Measurements from ENCODE around the gene FAM156B.
"Not testable (repeated sequence)": the region's sequence is repeated elsewhere in the genome, so short reads cannot be mapped to it uniquely, and the experiment has no call there.

Gene FAM156B

DNA sequence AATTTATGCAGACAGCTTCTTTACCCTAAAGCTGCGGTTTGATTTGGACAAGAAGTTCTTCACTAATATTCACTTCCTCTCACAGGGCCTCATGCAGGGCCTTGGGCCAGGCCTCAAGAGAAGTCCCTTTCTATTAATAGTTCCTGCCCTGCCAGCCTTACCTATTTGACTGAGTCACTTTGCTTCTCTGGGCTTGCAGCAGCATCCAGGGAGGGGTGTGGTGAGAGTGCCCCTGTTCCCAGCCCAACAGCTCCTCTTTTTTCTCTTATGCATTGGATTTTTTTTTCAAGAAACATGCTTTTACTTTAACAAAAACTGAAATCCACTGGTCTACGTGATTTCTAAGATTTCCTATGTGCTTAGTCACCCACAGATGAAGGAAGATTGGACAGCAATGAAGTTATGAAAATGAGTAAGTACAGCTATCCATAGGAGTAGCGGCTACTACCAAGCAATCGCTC is 26.7 kb downstream of the FAM156B start:
- Histone ChIP-seq H3K79me2 (ENCODE audit: low read length) (no peaks in the 10 kb centered on the region), H3K36me3 (replicated peaks; ENCODE audit: low read depth, low read length) (no peaks in the 10 kb centered on the region), H2AFZ (ENCODE audit: low read depth, low read length) (peak overlapping the region; percentile 15; the same call in 1 of the 2 replicates), H3K27ac (ENCODE audit: low read length) (peak overlapping the region; percentile 65), H4K20me1 (ENCODE audit: insufficient read depth, low read length) (no peaks in the 10 kb centered on the region), H3K9ac (ENCODE audit: low read length) (peak overlapping the region; percentile 36; the same call in 1 of the 2 replicates), H3K4me1 (ENCODE audit: low read length) (peaks cover 30% of the 10 kb centered on the region), H3K4me3 (ENCODE audit: low read length) (peak overlapping the region; percentile 60), H3K9me3 (ENCODE audit: insufficient read depth, low read length) (no peaks in the 10 kb centered on the region), H3K4me2 (ENCODE audit: low read length) (peak overlapping the region; percentile 89), H3K27me3 (ENCODE audit: low read depth, low read length) (no peaks in the 10 kb centered on the region)
- TF ChIP-seq, protein P1, sequence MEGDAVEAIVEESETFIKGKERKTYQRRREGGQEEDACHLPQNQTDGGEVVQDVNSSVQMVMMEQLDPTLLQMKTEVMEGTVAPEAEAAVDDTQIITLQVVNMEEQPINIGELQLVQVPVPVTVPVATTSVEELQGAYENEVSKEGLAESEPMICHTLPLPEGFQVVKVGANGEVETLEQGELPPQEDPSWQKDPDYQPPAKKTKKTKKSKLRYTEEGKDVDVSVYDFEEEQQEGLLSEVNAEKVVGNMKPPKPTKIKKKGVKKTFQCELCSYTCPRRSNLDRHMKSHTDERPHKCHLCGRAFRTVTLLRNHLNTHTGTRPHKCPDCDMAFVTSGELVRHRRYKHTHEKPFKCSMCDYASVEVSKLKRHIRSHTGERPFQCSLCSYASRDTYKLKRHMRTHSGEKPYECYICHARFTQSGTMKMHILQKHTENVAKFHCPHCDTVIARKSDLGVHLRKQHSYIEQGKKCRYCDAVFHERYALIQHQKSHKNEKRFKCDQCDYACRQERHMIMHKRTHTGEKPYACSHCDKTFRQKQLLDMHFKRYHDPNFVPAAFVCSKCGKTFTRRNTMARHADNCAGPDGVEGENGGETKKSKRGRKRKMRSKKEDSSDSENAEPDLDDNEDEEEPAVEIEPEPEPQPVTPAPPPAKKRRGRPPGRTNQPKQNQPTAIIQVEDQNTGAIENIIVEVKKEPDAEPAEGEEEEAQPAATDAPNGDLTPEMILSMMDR (IDR thresholded peaks at IDR 0.05; ENCODE audit: low read depth, low read length) = no peak
- no peak for TF ChIP-seq EZH2phosphoT487 (IDR thresholded peaks at IDR 0.05; ENCODE audit: low read depth)

DNA sequence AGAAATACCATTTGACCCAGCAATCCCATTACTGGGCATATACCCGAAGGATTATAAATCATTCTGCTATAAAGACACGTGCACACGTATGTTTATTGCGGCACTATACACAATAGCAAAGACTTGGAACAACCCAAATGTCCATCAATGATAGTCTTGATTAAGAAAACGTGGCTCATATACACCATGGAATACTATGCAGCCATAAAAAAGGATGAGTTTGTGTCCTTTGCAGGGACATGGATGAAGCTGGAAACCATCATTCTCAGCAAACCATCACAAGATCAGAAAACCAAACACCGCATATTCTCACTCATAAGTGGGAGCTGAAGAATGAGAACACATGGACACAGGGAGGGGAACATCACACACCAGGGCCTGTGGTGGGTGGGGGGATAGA is 33.1 kb downstream of the FAM156B start:
- H3K79me2 ChIP-seq (ENCODE audit: low read length); H3K36me3 ChIP-seq (replicated peaks; ENCODE audit: low read depth, low read length); H3K27me3 ChIP-seq (ENCODE audit: low read depth, low read length); H3K9me3 ChIP-seq (ENCODE audit: insufficient read depth, low read length); H3K9ac ChIP-seq (ENCODE audit: low read length); H3K27ac ChIP-seq (ENCODE audit: low read length); H4K20me1 ChIP-seq (ENCODE audit: insufficient read depth, low read length); H3K4me3 ChIP-seq (ENCODE audit: low read length); H3K4me2 ChIP-seq (ENCODE audit: low read length); H2AFZ ChIP-seq (ENCODE audit: low read depth, low read length): not testable (repeated sequence)
- peaks cover 13% of the 10 kb centered on the region for H3K4me1 ChIP-seq (ENCODE audit: low read length)

DNA sequence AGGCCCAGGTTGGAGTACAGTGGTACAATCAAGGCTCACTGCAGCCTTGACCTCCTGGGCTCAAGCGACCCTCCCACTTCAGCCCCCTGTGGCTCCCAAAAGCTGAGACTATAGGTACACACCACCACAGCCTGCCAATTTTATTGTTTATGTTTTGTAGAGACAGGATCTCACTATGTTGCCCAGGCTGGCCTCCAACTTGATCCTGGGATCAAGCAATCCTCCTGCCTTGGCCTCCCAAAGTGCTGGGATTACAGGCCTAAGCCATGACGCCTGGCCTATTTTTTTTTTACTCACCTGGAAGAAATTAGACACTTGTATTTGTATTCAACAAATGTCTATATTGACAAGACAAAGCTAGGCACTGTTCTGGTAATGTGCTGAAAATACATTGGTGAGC is 36.1 kb downstream of the FAM156B start:
- H3K9me3 ChIP-seq (ENCODE audit: insufficient read depth, low read length) = no peaks in the 10 kb centered on the region
- no peak overlapping the region for H3K4me2 ChIP-seq (ENCODE audit: low read length)
- H3K4me3 ChIP-seq (ENCODE audit: low read length) = no peak overlapping the region
- no peak overlapping the region for H2AFZ ChIP-seq (ENCODE audit: low read depth, low read length)
- no peaks in the 10 kb centered on the region for H4K20me1 ChIP-seq (ENCODE audit: insufficient read depth, low read length)
- H3K9ac ChIP-seq (ENCODE audit: low read length) = no peak overlapping the region
- no peaks in the 10 kb centered on the region for H3K79me2 ChIP-seq (ENCODE audit: low read length)
- H3K27me3 ChIP-seq (ENCODE audit: low read depth, low read length) = no peaks in the 10 kb centered on the region
- peaks cover 4% of the 10 kb centered on the region; the same call in 1 of the 2 replicates for H3K4me1 ChIP-seq (ENCODE audit: low read length)
- H3K36me3 ChIP-seq (replicated peaks; ENCODE audit: low read depth, low read length) = no peaks in the 10 kb centered on the region
- TF ChIP-seq, protein P1 (IDR thresholded peaks at IDR 0.05; ENCODE audit: low read depth, low read length) = no peak
- no peak for TF ChIP-seq EZH2phosphoT487 (IDR thresholded peaks at IDR 0.05; ENCODE audit: low read depth)
- no peak overlapping the region for H3K27ac ChIP-seq (ENCODE audit: low read length)

DNA sequence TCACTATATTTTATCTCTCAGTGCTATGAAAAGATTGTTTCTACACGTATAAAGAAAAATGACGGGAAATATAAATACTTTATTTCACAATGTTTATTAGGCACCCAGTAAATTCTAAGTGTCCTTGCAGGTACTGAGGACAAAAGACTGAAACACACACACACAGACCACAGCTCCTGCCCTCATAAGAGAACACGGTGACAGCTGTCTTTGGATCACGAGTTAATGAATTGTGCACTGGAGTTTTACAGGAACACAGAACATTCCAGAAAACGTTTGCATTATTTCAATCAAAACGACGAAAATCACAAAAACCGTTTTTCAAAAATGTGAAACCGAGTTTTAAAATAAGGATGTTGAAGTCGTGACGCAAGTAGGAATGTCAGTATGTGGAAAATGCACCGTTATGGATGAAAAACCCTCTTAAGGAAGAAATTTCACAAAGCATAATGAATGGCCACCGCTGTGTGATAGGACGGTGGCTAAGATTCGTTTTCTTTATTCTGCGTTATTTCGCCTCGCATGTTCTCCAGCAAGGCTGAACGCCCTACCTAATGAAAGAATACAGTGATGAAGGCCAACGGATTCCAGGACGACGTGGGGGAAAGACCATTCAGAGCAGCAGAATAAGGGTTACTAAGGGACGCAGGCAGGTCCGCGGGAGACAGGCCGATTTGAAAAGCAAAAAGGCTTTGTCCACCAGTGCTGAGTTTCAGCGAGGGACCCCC is 37.0 kb downstream of the FAM156B start:
- Histone ChIP-seq H3K27ac (ENCODE audit: low read length) (peak overlapping the region; percentile 93), H3K4me2 (ENCODE audit: low read length) (peak overlapping the region; percentile 98), H3K4me3 (ENCODE audit: low read length) (peak overlapping the region; percentile 100), H3K36me3 (replicated peaks; ENCODE audit: low read depth, low read length) (no peaks in the 10 kb centered on the region), H3K9me3 (ENCODE audit: insufficient read depth, low read length) (no peaks in the 10 kb centered on the region), H2AFZ (ENCODE audit: low read depth, low read length) (peak overlapping the region; percentile 83), H3K27me3 (ENCODE audit: low read depth, low read length) (no peaks in the 10 kb centered on the region), H3K79me2 (ENCODE audit: low read length) (no peaks in the 10 kb centered on the region), H4K20me1 (ENCODE audit: insufficient read depth, low read length) (no peaks in the 10 kb centered on the region), H3K9ac (ENCODE audit: low read length) (peak overlapping the region; percentile 99), H3K4me1 (ENCODE audit: low read length) (peaks cover 4% of the 10 kb centered on the region; the same call in 1 of the 2 replicates)
- TF ChIP-seq, protein P1 (IDR thresholded peaks at IDR 0.05; ENCODE audit: low read depth, low read length) = no peak
- no peak for TF ChIP-seq EZH2phosphoT487 (IDR thresholded peaks at IDR 0.05; ENCODE audit: low read depth)

All from OCI-LY3 (cell line).